Epithelial cell of proximal tubule (primary cell): ENCODE results near the gene CAMSAP3. TPM values are rescaled to one million over a fixed set of nuclear protein-coding genes. Genes with fewer than 3 reads are reported as not detected.
A peak's percentile ranks its signal among the peaks of the same experiment; 100 is the strongest.

Experiments
- DNase-seq: peaks from one replicate; pipeline ENCODE4 v3.0.0-alpha.2; 2011; ENCODE audit warnings: low read depth
- H3K4me3 ChIP-seq: 2 replicates; pipeline ENCODE4 v1.5.1; 2011; ENCODE audit warnings: low read depth, mild to moderate bottlenecking, low read length
- total RNA-seq: library from RNA; depleted of rRNA; stranded (reverse); fragments of >200 nt; gene quantifications from 2 replicates; pipeline ENCODE4 v1.2.3, GENCODE V29; 2015
- TF ChIP-seq, protein P1 (sequence below): conservative IDR thresholded peaks from 2 replicates; pipeline ENCODE4 v1.5.1; 2012; ENCODE audit warnings: low read depth, mild to moderate bottlenecking, low read length

The CAMSAP3 gene
- total RNA-seq, 1 donor from 2014 or later, result 12.4 TPM

DNA sequence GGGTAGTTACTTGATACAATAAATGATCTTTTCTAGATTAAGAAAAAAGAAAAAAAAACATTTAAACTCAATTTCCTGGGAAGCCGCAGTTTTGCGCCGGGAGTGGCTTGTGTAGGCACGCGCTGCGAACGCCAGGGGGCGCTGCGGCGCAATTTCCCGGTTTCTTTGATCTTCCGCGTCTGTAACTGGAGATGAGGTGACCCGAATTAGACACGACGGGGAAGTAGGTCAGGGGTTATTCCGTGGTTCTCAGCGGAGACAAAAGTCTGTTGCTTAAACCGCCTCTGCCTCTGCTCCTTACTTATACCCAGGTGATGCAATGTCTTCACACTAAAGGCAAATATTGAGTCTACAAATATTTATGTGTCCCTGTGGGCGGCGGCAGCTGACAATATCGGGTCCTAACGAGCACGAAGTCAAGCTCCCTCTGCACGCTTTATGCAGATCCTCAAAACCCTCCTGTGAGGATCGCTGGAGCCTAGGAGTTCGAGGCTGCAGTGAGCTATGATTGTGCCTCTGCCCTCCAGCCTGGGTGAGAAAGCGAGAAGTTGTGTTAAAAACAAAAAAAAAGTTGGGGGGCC is 56.5 kb downstream of the CAMSAP3 start:
- DNase-seq, result no peak
- TF ChIP-seq, protein P1, sequence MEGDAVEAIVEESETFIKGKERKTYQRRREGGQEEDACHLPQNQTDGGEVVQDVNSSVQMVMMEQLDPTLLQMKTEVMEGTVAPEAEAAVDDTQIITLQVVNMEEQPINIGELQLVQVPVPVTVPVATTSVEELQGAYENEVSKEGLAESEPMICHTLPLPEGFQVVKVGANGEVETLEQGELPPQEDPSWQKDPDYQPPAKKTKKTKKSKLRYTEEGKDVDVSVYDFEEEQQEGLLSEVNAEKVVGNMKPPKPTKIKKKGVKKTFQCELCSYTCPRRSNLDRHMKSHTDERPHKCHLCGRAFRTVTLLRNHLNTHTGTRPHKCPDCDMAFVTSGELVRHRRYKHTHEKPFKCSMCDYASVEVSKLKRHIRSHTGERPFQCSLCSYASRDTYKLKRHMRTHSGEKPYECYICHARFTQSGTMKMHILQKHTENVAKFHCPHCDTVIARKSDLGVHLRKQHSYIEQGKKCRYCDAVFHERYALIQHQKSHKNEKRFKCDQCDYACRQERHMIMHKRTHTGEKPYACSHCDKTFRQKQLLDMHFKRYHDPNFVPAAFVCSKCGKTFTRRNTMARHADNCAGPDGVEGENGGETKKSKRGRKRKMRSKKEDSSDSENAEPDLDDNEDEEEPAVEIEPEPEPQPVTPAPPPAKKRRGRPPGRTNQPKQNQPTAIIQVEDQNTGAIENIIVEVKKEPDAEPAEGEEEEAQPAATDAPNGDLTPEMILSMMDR, result peak; percentile 96
- peak overlapping the region; percentile 38 for H3K4me3 ChIP-seq

DNA sequence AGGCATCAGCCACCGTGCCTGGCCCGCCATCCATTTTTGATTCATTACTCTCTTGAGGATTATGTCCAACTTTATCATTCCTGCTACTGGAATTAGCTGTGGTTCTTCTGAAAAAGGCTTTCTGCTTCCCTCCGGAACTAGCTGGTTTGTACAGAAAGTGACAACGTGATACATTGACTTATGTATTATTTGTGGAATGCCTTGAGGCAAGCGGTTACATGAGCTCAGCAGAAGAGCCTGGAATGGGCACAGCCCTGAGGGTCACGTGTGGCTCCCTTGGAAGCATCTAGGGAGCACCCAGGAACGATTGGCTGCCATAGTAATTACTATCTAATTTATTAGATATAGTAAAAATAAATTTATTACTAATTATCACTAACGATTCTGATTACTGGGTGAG is 58.7 kb downstream of the CAMSAP3 start:
- no peak for DNase-seq
- TF ChIP-seq, protein P1, result no peak
- no peak overlapping the region for H3K4me3 ChIP-seq

DNA sequence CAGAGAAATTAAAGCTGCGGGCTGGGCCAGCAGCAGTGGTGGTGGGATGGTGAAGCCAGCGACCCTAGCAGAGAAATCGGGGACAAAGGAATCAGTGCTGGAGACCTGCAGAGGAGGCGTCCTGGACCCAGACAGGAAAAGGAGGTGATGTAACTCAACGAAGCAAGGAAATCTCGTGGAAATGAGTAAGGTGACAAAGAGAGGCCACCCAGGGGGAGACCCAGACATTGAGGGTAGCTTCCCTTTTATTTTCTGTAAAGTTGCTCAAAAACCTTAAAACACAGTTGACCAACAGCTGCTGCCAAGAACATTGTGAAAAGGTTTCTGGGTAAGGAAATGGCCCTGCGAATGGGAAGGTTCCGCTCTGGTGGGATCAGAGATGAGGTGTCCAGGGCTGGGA is 59.9 kb downstream of the CAMSAP3 start:
- TF ChIP-seq, protein P1, result no peak
- H3K4me3 ChIP-seq, result no peak overlapping the region
- DNase-seq, result no peak

DNA sequence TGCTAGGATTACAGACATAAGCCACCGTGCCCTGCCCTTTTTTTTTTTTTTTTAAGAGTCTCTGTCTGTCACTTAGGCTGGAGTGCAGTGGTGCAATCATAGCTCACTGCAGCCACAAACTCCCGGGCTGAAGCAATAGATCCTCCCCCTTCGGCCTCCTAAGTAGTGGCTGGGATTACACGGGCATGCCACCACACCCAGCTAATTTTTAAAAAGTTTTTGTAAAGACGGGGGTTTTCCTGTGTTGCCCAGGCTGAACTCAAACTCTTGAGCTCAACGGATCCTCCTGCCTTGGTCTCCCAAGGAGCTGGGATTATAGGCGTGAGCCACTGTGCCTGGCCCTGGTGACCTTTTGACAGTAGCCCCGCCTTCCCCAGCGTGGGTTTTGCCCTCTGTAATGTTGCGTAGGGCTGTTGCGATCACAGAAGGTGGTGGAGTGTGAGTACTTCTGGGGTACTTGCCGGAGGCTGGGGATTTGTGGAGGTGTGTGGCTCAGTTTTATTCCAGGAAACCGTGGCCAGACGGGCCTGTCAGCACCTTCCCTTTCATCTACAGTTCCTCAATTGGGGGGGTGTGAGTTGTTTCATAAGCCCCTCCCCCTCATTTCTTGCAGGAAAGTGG is 61.6 kb downstream of the CAMSAP3 start:
- H3K4me3 ChIP-seq, result no peak overlapping the region
- no peak for DNase-seq
- TF ChIP-seq, protein P1, result no peak

DNA sequence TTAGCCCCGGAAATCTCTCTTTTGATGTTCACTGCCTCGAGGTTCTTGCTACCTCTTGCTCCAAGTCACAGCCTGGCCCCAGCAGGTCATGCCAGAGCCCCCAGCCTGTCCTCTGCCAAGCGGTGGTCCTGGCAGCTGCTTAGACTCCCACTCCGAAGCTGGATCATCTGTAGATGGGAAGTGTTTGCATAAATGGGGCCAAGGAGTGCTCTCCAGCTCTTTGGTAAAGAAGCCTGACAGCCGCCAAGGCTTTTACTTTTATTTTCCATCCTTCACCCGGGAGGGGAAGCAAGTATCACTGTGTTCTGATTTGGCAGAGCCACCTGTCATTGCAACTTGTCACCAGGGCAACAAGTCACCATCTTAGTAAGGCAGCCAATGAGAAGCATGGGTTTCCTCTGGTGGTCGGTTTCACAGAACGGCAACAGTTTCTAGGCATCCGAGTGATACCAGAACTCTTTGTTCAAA is 62.6 kb downstream of the CAMSAP3 start:
- no peak overlapping the region for H3K4me3 ChIP-seq
- DNase-seq, result no peak
- TF ChIP-seq, protein P1, result no peak

DNA sequence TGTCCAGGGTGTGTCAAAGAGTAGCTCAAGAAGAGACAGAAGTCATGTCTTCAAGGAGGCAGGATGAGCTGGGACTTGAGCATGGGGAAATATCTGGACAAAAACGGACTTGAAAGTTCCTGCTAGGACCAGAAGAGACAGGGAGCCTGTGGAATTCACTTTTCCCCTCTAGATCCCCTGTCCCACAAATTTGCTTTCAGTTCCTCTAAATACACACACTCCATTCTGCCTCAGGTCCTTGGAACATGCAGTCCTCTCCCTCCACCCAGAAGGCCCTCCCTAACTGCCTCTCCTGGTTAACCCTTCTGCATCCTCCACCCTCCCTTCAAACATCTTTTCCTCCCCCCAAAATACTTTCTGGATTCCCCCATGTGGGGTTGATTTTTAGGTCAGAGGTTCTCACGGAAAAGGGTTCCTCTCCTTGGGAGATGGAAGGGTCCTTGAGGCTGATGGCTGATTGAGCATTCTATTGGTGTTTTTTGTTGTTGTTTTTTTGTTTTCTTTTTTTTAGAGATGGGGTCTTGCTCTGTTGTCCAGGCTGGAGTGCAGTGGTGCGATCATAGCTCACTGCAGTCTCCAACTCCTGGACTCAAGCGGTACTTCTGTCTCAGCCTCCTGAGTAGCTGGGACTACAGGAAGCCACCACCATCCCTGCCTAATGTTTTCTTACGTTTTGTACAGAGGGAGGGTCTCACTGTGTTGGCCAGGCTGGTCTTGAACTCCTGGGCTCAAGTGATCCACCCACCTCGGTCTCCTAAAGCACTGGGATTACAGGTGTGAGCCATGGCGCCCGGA is 66.3 kb downstream of the CAMSAP3 start:
- DNase-seq, result no peak
- TF ChIP-seq, protein P1, result no peak

More for the DNA sequence above, 66.3 kb downstream of the CAMSAP3 start:
- H3K4me3 ChIP-seq, result no peak overlapping the region
